C4-2B (cell line): ENCODE data around the gene ATP6V1G2.

ENCODE experiments used
- ZFX ChIP-seq: fragments of 450-650 bp; IDR thresholded peaks from 2 replicates; pipeline ENCODE4 v1.6.1; 2017
- TF ChIP-seq, protein P1 (sequence below): fragments of 450-650 bp; conservative IDR thresholded peaks from 2 replicates; pipeline ENCODE4 v1.5.1; 2017; ENCODE audit warnings: mild to moderate bottlenecking

DNA sequence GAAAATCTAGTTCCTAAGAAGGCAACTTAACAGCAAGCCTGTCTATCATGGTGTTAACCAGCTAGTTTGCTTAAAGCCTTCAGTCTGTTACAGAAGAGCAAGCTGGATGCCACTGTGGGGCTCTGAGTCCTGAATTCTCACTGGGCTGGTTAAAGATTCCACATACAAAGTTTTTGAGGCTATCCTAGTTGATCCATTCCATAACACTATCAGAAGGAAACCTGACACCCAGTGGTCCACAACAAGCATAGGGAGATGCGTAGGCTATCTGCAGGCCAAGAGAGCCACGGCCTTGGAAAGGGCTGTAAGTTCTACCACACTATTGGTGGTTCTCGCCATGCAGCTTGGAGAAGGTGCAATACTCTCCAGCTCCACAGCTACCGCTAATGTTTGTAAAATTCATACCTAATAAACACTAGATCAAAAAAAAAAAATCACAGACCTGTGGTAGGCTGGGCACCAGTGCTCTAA, 18.1 kb downstream of the ATP6V1G2 start:
- TF ChIP-seq, protein P1, sequence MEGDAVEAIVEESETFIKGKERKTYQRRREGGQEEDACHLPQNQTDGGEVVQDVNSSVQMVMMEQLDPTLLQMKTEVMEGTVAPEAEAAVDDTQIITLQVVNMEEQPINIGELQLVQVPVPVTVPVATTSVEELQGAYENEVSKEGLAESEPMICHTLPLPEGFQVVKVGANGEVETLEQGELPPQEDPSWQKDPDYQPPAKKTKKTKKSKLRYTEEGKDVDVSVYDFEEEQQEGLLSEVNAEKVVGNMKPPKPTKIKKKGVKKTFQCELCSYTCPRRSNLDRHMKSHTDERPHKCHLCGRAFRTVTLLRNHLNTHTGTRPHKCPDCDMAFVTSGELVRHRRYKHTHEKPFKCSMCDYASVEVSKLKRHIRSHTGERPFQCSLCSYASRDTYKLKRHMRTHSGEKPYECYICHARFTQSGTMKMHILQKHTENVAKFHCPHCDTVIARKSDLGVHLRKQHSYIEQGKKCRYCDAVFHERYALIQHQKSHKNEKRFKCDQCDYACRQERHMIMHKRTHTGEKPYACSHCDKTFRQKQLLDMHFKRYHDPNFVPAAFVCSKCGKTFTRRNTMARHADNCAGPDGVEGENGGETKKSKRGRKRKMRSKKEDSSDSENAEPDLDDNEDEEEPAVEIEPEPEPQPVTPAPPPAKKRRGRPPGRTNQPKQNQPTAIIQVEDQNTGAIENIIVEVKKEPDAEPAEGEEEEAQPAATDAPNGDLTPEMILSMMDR: no peak
- TF ChIP-seq ZFX: no peak
